Tibial artery (tissue), 4 donors: ENCODE data around the gene P4HA1.

Experiments
- DNase-seq, 2 donors: peaks; one replicate each; pipeline ENCODE4 v3.0.0-alpha.2; 2019
- H3K27ac ChIP-seq, 2 donors: fragments of 200-600 bp; sonication (generic) in 1 of 2; 1 replicate in 1 of 2; 2 replicates in 1 of 2; pipeline ENCODE4 v1.5.1; 2018 to 2019; ENCODE audit warnings: mild to moderate bottlenecking in 1 of 2
- H3K27me3 ChIP-seq, 2 donors: fragments of 200-600 bp; sonication (generic) in 1 of 2; one replicate each; pipeline versions ENCODE4 v1.5.1 to v1.6.0; 2016 to 2019
- H3K36me3 ChIP-seq, 3 donors: fragments of 200-600 bp; sonication (generic) in 2 of 3; one replicate each; pipeline ENCODE4 v1.5.1; 2016 to 2019; ENCODE audit warnings: mild to moderate bottlenecking in 2 of 3
- H3K4me1 ChIP-seq, 4 donors: fragments of 200-600 bp; sonication (generic) in 2 of 4; 1 replicate in 3 of 4; 2 replicates in 1 of 4; pipeline ENCODE4 v1.5.1; 2016 to 2019
- H3K4me3 ChIP-seq, 2 donors: fragments of 200-600 bp; sonication (generic) in 1 of 2; 1 replicate in 1 of 2; 2 replicates in 1 of 2; pipeline ENCODE4 v1.5.1; 2018 to 2019; ENCODE audit warnings: mild to moderate bottlenecking in 2 of 2
- H3K9me3 ChIP-seq, 3 donors: fragments of 200-600 bp; sonication (generic) in 1 of 3; one replicate each; pipeline ENCODE4 v1.5.1; 2016 to 2019
- intact Hi-C: fragments of 100-400 bp; cut with DNase I; formaldehyde crosslinking; loops from one replicate; pipeline ENCODE4 v1.15.0; 2023; ENCODE audit warnings: low total_unique reads
- TF ChIP-seq, protein P1 (sequence below), 2 experiments: fragments of 200-600 bp in 1 of 2; fragments of 450-650 bp in 1 of 2; IDR thresholded peaks; one replicate each; pipeline ENCODE4 v1.5.1; 2017 to 2019; ENCODE audit warnings: antibody characterized with exemption in 2 of 2, mild to moderate bottlenecking in 1 of 2, moderate library complexity in 1 of 2

P4HA1 gene

DNA sequence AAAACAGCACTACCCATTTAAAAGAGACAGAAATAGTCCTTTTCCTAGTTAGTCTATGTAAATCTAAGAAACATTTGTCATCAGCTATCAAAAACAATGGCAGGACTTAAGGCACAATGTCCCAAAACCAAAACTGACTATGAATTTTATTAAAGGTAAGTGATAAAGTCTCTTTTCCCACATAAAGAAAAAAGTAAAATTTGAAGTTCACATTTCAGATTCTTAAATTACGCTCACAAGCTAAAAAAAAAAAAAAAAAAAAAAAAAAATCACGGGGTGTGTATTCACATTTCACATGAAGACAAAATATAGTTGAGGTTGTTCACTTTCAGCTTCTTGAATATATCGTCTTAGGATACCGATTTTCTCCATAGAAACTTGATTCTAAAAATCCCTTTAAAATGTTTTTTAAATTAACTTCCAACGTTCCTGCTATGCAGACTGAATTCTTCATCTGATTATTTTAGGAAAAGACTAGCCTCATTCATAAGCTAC, 1.6 kb downstream of the P4HA1 start:
- Histone ChIP-seq H3K9me3 (no peaks in the 10 kb centered on the region), H3K27me3 (no peaks in the 10 kb centered on the region), H3K27ac (peak overlapping the region; percentile 97 to 99), H3K4me3 (peak overlapping the region; percentile 67 to 92), H3K4me1 (peaks cover 0 to 31% (median 6%) of the 10 kb centered on the region in 4 donors), H3K36me3 (peaks cover 0 to 9% (median 4%) of the 10 kb centered on the region in 3 donors)
- TF ChIP-seq, protein P1, sequence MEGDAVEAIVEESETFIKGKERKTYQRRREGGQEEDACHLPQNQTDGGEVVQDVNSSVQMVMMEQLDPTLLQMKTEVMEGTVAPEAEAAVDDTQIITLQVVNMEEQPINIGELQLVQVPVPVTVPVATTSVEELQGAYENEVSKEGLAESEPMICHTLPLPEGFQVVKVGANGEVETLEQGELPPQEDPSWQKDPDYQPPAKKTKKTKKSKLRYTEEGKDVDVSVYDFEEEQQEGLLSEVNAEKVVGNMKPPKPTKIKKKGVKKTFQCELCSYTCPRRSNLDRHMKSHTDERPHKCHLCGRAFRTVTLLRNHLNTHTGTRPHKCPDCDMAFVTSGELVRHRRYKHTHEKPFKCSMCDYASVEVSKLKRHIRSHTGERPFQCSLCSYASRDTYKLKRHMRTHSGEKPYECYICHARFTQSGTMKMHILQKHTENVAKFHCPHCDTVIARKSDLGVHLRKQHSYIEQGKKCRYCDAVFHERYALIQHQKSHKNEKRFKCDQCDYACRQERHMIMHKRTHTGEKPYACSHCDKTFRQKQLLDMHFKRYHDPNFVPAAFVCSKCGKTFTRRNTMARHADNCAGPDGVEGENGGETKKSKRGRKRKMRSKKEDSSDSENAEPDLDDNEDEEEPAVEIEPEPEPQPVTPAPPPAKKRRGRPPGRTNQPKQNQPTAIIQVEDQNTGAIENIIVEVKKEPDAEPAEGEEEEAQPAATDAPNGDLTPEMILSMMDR (IDR thresholded peaks at IDR 0.05) = no peak
- intact Hi-C loops = loop anchor here (5.0 kb wide), 1 partner anchor 62 kb away; no protein-coding TSS in a partner anchor
- no peak for DNase-seq

DNA sequence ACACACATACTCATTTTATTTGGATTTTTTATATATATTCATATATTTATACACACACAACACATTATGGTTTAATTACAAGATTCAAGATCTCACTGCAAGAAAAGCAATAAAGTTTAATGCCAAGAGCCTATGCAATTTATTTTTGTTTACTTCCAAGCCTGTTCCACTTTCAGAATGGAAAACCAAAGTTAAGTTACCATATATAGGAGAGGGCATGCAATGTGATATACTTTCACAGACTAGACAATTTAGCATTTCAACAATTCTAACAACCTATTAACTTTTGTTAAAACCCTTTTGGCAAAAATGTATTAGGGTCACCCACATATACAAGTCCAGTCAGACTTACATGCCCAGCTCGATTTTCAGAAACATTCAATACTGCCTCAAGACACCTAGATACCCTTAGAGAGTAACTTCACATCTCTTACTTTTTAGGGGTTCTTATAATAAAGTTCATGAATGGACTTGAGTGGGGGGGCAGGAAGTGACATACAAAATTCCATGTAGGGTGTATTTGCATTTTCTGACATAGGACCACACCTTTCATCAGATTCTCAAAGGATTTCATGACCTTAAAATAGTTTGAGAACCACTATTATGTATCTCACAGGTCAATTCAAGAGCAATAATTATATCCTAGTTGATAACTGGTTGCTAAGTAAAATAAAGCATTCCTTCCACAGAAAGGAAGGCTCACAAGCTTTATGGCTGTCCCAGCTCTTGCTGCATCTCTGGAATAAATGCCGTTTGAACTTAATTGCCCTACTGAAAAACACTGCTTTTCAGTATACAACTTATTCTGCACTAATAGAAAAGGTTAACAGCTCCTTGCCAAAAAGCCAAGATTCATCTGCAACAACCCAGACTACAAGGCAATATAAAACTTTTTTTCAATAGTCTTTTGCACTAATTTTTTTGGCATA, 2.5 kb downstream of the P4HA1 start:
- Histone ChIP-seq H3K36me3 (peaks cover 0 to under 1% (median 0%) of the 10 kb centered on the region in 3 donors), H3K4me1 (peaks cover 0 to 31% (median 6%) of the 10 kb centered on the region in 4 donors), H3K9me3 (no peaks in the 10 kb centered on the region), H3K4me3 (peak overlapping the region; percentile 67 to 92), H3K27me3 (no peaks in the 10 kb centered on the region), H3K27ac (peak overlapping the region; percentile 97 to 99)
- TF ChIP-seq, protein P1 (IDR thresholded peaks at IDR 0.05) = no peak
- intact Hi-C loops = loop anchor here (5.0 kb wide), 1 partner anchor 63 kb away; no protein-coding TSS in a partner anchor
- no peak for DNase-seq

DNA sequence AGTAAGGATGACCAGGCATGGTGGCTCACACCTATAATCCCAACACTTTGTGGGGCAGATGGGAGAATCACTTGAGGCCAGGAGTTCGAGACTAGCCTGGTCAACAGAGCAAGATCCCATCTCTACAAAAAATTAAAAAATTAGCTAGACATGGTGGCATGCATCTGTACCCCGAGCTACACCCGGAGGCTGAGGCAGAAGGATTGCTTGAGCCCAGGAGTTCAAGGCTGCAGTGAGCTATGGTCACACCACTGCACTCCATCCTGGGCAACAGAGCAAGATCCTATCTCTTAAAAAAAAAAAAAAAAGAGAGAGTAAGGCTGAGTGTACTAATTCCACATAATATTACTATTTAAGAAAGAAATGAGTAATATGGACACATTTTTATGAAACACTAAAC, 3.8 kb downstream of the P4HA1 start:
- no peaks in the 10 kb centered on the region for H3K36me3 ChIP-seq
- TF ChIP-seq, protein P1 (IDR thresholded peaks at IDR 0.05) = no peak
- no peaks in the 10 kb centered on the region for H3K27me3 ChIP-seq
- H3K4me1 ChIP-seq = peaks cover 0 to 41% (median 6%) of the 10 kb centered on the region in 4 donors
- H3K27ac ChIP-seq = no peak overlapping the region
- H3K9me3 ChIP-seq = no peaks in the 10 kb centered on the region
- DNase-seq = no peak
- H3K4me3 ChIP-seq = no peak overlapping the region
- intact Hi-C loops = loop anchor here (5.0 kb wide), 1 partner anchor 64 kb away; no protein-coding TSS in a partner anchor

DNA sequence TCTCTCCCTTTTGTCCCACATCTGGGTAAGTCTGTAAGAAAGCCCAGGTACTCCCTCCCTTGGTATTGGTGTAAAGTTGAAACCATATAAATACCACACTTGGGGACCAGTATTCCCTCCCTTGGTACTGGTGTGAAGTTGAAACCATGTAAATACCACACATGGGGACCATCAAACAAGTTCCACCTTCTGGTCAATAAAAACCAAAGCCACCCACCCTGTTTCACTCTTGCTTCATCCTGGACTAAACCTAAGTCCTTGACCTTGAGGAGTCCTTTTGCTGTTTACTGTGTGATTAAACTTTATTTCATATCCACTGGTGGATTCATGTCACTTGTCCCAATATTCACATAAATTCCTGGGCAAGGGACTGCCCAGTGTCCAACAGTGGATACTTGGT, 8.4 kb downstream of the P4HA1 start:
- no peaks in the 10 kb centered on the region for H3K36me3 ChIP-seq
- TF ChIP-seq, protein P1 (IDR thresholded peaks at IDR 0.05) = no peak
- no peak overlapping the region for H3K4me3 ChIP-seq
- H3K27me3 ChIP-seq = no peaks in the 10 kb centered on the region
- intact Hi-C loops = no loop called here
- H3K27ac ChIP-seq = no peak overlapping the region
- H3K4me1 ChIP-seq = peaks cover 0 to 39% (median 3%) of the 10 kb centered on the region in 4 donors
- H3K9me3 ChIP-seq = no peaks in the 10 kb centered on the region
- DNase-seq = no peak

DNA sequence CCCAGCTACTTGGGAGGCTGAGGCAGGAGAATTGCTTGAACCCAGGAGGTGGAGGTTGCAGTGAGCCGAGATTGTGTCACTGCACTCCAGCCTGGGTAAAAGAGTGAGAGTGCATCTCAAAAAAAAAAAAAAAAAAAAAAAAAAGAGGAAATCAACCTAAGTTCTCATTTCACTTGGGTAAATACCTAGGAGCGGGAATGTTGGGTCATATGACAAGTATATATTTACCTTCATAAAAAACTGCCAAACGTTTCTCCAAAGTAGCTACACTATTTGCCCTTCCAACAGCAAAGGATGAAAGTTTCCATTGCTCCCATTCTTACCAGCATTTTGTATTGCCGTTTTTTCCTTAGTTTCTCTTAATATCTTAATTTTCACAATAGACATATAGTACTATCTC, 9.8 kb downstream of the P4HA1 start:
- Histone ChIP-seq H3K4me3 (no peak overlapping the region), H3K4me1 (peaks cover 0 to 43% (median 6%) of the 10 kb centered on the region in 4 donors), H3K27me3 (no peaks in the 10 kb centered on the region), H3K36me3 (no peaks in the 10 kb centered on the region), H3K9me3 (no peaks in the 10 kb centered on the region), H3K27ac (no peak overlapping the region)
- intact Hi-C loops = no loop called here
- TF ChIP-seq, protein P1 (IDR thresholded peaks at IDR 0.05) = no peak
- DNase-seq = no peak
